Measurements from ENCODE around the gene CAPN9. TPM values are rescaled to one million over a fixed set of nuclear protein-coding genes. Genes with fewer than 3 reads are reported as not detected.

CAPN9 gene
- total RNA-seq, 1 donor from 2014 or later, result not detected

DNA sequence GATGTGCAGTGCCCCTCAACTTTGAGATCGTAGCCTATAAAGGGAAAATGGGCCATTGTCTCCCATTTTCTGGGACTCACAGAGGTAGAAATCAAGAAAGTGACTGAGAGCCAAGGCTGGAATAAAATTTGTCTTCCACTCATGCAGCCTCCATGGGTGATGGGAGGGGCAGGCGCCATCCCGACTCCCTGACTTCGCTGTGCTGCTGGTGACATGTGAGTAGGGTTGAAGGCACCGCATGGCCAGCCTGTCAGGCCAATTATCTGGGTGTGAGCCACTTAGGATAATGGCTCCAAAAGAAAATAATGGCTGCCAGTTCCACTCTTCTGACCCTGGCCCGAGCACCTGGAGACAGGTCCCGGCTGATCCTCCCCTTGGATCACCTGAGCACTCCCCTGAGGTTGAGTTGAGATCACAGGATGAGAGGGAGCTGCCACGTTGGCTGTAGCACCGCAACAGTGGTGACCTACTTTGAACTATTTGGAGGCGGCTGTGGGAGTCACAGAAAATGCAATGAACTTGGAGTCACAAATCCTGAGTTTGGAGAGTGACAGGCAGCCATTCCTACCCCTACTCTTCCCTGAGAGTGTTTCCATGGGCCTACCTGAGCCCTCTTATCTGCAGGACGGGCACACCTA is 26.3 kb downstream of the CAPN9 start:
- no peaks in the 10 kb centered on the region for H3K4me1 Mint-ChIP-seq (ENCODE audit: unreplicated experiment)
- DNase-seq (ENCODE audit: extremely low spot score, unreplicated experiment), result no peak
- H3K36me3 Mint-ChIP-seq (ENCODE audit: unreplicated experiment), result no peaks in the 10 kb centered on the region
- no peak overlapping the region for H3K4me3 Mint-ChIP-seq (ENCODE audit: unreplicated experiment)
- TF ChIP-seq, protein P1, sequence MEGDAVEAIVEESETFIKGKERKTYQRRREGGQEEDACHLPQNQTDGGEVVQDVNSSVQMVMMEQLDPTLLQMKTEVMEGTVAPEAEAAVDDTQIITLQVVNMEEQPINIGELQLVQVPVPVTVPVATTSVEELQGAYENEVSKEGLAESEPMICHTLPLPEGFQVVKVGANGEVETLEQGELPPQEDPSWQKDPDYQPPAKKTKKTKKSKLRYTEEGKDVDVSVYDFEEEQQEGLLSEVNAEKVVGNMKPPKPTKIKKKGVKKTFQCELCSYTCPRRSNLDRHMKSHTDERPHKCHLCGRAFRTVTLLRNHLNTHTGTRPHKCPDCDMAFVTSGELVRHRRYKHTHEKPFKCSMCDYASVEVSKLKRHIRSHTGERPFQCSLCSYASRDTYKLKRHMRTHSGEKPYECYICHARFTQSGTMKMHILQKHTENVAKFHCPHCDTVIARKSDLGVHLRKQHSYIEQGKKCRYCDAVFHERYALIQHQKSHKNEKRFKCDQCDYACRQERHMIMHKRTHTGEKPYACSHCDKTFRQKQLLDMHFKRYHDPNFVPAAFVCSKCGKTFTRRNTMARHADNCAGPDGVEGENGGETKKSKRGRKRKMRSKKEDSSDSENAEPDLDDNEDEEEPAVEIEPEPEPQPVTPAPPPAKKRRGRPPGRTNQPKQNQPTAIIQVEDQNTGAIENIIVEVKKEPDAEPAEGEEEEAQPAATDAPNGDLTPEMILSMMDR (IDR thresholded peaks at IDR 0.05), result no peak
- no peak overlapping the region for H3K27ac Mint-ChIP-seq (ENCODE audit: unreplicated experiment)
- peaks cover 3% of the 10 kb centered on the region for H3K9me3 Mint-ChIP-seq (ENCODE audit: unreplicated experiment)
- H3K27me3 Mint-ChIP-seq (ENCODE audit: unreplicated experiment), result no peaks in the 10 kb centered on the region

GRCh38 chr1:230778916-230779590 is 31.9 kb downstream of the CAPN9 start:
- Mint-ChIP-seq H3K9me3 (ENCODE audit: unreplicated experiment) (no peaks in the 10 kb centered on the region), H3K27me3 (ENCODE audit: unreplicated experiment) (peaks cover 6% of the 10 kb centered on the region), H3K4me3 (ENCODE audit: unreplicated experiment) (no peak overlapping the region), H3K36me3 (ENCODE audit: unreplicated experiment) (no peaks in the 10 kb centered on the region), H3K4me1 (ENCODE audit: unreplicated experiment) (peaks cover 16% of the 10 kb centered on the region), H3K27ac (ENCODE audit: unreplicated experiment) (no peak overlapping the region)
- no peak for DNase-seq (ENCODE audit: extremely low spot score, unreplicated experiment)
- TF ChIP-seq, protein P1 (IDR thresholded peaks at IDR 0.05), result no peak

DNA sequence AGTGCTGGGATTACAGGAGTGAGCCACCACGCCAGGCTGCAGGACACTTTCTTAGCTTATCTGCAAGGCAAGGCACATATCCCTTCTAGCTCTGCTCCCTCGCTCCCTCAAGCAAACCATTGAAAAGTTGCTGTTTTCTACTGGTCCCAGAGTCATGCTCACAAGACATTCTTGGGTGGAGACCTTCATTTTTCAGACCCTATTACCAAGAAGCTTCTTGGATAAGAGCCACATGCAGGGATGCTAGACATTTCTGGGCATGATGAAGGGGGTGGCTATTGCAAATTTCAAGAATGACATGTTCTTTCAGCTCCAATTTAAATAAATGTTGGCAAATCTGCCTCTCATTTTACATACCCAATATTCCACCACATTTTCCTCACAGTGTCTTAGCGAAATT is 33.9 kb downstream of the CAPN9 start:
- Mint-ChIP-seq H3K36me3 (ENCODE audit: unreplicated experiment) (no peaks in the 10 kb centered on the region), H3K4me1 (ENCODE audit: unreplicated experiment) (peaks cover 16% of the 10 kb centered on the region)

DNA sequence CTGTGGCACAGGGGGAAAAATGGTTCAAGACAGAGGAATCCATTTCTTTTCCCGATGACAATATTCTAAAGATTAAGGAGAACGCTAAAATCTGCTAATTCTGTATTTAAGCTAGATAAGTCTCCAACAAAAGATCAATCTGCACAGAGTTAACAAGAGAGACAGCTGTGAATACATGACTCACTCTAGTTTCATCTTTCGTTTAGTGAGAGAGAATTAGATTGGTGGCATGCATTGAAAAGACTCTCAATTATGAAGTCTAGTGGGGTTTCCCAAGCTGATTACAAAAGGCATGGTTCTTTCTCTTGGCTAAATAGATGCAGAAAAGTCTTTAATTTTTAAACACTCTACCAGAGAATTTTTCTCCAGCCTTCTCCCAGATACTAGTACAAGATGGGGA is 34.4 kb downstream of the CAPN9 start:
- no peak overlapping the region for H3K4me3 Mint-ChIP-seq (ENCODE audit: unreplicated experiment)
- no peak overlapping the region for H3K27ac Mint-ChIP-seq (ENCODE audit: unreplicated experiment)
- H3K27me3 Mint-ChIP-seq (ENCODE audit: unreplicated experiment), result peaks cover 6% of the 10 kb centered on the region
- no peak for DNase-seq (ENCODE audit: extremely low spot score, unreplicated experiment)
- H3K9me3 Mint-ChIP-seq (ENCODE audit: unreplicated experiment), result no peaks in the 10 kb centered on the region
- H3K4me1 Mint-ChIP-seq (ENCODE audit: unreplicated experiment), result peaks cover 16% of the 10 kb centered on the region
- TF ChIP-seq, protein P1 (IDR thresholded peaks at IDR 0.05), result no peak
- no peaks in the 10 kb centered on the region for H3K36me3 Mint-ChIP-seq (ENCODE audit: unreplicated experiment)

More for the DNA sequence above, 33.9 kb downstream of the CAPN9 start:
- DNase-seq (ENCODE audit: extremely low spot score, unreplicated experiment), result no peak
- H3K9me3 Mint-ChIP-seq (ENCODE audit: unreplicated experiment), result no peaks in the 10 kb centered on the region
- TF ChIP-seq, protein P1 (IDR thresholded peaks at IDR 0.05), result no peak
- no peak overlapping the region for H3K27ac Mint-ChIP-seq (ENCODE audit: unreplicated experiment)
- H3K4me3 Mint-ChIP-seq (ENCODE audit: unreplicated experiment), result no peak overlapping the region
- H3K27me3 Mint-ChIP-seq (ENCODE audit: unreplicated experiment), result peaks cover 6% of the 10 kb centered on the region

GRCh38 chr1:230784163-230784562 is 37.0 kb downstream of the CAPN9 start:
- no peaks in the 10 kb centered on the region for H3K9me3 Mint-ChIP-seq (ENCODE audit: unreplicated experiment)
- TF ChIP-seq, protein P1 (IDR thresholded peaks at IDR 0.05), result no peak
- H3K27me3 Mint-ChIP-seq (ENCODE audit: unreplicated experiment), result peaks cover 6% of the 10 kb centered on the region
- no peak overlapping the region for H3K4me3 Mint-ChIP-seq (ENCODE audit: unreplicated experiment)
- DNase-seq (ENCODE audit: extremely low spot score, unreplicated experiment), result no peak
- H3K27ac Mint-ChIP-seq (ENCODE audit: unreplicated experiment), result no peak overlapping the region
- H3K4me1 Mint-ChIP-seq (ENCODE audit: unreplicated experiment), result peaks cover 15% of the 10 kb centered on the region
- no peaks in the 10 kb centered on the region for H3K36me3 Mint-ChIP-seq (ENCODE audit: unreplicated experiment)

All from osteocyte (in vitro differentiated cells).